AG08396 (cell line): ENCODE measurements around the gene R3HDML.
"Not testable (repeated sequence)": the region's sequence is repeated elsewhere in the genome, so short reads cannot be mapped to it uniquely, and the experiment has no call there.

Source experiments
- DNase-seq: peaks from one replicate; pipeline ENCODE4 v3.0.0; 2012; ENCODE audit warnings: low spot score, mixed read lengths

Gene R3HDML, protein sequence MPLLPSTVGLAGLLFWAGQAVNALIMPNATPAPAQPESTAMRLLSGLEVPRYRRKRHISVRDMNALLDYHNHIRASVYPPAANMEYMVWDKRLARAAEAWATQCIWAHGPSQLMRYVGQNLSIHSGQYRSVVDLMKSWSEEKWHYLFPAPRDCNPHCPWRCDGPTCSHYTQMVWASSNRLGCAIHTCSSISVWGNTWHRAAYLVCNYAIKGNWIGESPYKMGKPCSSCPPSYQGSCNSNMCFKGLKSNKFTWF

GRCh38 chr20:44336725-44337380 lies at the start of gene R3HDML:
Gene R3HDML, plus strand, starts transcription at chr20:44337043. Its CDS starts 115 bp downstream, at chr20:44337158.
- DNase-seq: no peak

GRCh38 chr20:44287272-44288097 lies 49.4 kb upstream of the R3HDML start:
- DNase-seq: no peak

DNA sequence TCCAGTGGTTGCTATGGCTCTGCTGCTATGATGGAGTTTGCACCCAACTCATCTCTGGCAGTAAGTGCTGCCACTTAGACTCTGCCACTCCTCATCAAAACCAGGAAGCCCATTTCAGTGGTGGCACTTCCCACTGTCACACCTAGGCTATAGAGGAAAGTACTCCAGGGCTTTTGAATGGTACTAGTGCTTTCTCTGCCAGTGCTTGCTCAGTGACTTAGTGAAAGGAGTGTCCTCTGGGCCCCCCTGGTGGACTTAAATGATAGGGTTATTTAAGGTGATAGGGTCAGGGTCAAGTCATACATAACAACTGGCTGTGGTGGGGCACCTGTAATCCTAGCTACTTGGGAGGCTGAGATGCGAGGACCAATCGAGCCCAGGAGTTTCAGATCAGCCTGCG lies 48.6 kb upstream of the R3HDML start:
- no peak for DNase-seq

GRCh38 chr20:44291754-44292153 lies 45.1 kb upstream of the R3HDML start:
- DNase-seq: no peak

DNA sequence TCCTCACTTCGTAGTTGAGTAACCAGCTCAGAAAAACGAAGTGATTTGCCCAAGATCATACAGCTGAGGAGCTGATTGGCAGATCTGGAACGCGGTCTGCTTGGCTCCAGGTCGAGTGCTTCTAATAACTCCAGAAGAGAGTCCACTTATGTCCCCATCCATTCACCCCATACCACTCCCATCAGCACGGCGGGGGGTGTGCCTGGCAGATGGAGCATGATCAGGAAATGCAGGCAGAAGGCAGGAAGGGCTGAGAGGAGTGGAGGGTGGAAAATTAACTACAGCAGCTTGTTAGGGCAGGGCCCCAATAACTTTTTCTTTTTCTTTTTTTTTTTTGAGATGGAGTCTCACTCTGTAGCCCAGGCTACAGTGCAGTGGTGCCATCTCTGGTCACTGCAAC lies 40.8 kb upstream of the R3HDML start:
- no peak for DNase-seq

- DNase-seq: no peak
These were observed 39.1 kb upstream of the R3HDML start for GRCh38 chr20:44297721-44298120.

DNA sequence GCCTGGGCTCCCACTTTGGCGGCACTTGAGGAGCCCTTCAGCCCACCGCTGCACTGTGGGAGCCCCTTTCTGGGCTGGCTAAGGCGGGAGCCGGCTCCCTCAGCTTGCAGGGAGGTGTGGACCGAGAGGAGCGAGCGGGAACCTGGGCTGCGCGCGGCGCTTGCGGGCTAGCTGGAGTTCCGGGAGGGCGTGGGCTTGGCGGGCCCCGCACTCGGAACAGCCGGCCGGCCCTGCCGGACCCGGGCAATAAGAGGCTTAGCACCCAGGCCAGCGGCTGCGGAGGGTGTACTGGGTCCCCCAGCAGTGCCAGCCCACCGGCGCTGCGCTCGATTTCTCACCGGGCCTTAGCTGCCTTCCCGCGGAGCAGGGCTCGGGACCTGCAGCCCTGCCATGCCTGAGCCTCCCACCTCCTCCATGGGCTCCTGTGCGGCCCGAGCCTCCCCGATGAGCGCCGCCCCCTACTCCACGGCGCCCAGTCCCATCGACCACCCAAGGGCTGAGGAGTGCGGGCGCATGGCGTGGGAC lies 37.8 kb upstream of the R3HDML start:
- not testable (repeated sequence) for DNase-seq

- DNase-seq: no peak
These were observed 35.6 kb upstream of the R3HDML start for GRCh38 chr20:44301285-44301684.

GRCh38 chr20:44302026-44302669 lies 34.7 kb upstream of the R3HDML start:
- DNase-seq: no peak

DNA sequence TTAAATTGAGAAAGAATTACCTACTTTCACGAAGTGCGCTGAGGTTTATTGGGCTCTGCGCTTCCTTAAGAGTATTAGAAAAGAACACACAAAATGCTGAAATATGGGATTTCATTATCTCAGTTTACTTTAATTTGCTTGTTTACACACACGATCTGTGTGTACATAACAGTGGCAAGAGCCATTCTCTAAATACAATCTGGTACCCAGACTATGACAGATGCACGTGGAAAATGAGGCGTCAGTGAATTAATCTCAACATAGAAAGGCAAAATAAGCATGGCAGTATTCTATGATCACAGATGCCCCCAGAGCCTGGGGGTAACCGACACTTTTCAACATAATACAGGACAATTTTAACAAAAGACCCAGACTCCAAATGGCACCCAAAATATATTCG lies 34.1 kb upstream of the R3HDML start:
- DNase-seq: no peak

- DNase-seq: no peak
These were observed 32.5 kb upstream of the R3HDML start for GRCh38 chr20:44304383-44304782.

- no peak for DNase-seq
These were observed 29.9 kb upstream of the R3HDML start for GRCh38 chr20:44306927-44307326.

GRCh38 chr20:44309763-44310663 lies 26.8 kb upstream of the R3HDML start:
- DNase-seq: peak; percentile 77

DNA sequence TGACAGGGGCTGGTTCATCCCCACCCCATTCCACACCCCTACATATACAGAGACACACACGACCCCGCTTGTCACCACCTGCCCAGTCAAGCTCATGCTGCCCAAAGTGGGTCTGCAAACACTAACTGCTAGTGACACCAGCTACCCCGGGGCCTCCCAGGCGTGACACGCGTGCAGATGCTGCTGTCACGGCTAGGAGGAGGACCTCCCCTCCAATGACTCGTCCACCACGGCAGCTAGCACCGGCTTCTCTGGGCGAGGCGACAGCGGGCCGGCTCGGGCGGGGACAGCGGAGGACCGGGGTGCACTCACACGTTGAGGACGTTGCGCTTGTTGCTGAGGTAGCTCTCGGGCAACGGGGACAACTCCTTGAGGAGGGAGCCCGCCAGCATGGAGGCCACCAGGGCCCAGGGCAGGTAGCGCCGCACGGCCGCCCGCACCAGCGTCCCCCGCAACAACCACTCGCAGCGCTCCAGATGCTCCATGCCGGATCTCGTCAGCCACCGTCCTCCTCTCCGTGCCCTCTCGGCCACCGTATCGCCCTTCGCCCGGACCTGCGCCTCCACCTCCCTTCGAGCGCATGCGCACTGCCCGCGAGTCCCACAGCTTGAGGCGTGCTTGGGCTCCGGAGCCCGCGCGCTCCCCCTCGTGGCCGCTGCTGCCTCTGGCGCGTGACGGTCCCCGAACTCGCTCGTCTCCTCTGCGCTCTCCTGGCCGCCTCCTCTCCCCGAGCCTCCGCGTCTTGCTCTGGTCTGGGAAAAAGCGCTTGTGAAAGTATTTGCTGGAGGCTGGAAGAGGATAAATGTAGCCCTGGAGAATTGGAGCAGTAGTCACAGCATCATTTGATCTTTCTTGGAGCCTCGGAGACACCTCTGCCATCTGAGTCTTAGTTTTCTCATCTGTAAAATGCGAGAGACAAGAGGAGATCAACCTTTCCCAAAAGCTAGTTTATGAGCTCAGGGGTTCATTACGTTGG lies 25.9 kb upstream of the R3HDML start, which contains the start of gene FITM2:
Gene FITM2 (minus strand): TSS at position 539 of the 976 bp plus-strand sequence. CDS start 54 bp downstream, at position 485.
- peak; percentile 100 for DNase-seq

GRCh38 chr20:44314870-44315269 lies 22.0 kb upstream of the R3HDML start:
- DNase-seq: no peak

DNA sequence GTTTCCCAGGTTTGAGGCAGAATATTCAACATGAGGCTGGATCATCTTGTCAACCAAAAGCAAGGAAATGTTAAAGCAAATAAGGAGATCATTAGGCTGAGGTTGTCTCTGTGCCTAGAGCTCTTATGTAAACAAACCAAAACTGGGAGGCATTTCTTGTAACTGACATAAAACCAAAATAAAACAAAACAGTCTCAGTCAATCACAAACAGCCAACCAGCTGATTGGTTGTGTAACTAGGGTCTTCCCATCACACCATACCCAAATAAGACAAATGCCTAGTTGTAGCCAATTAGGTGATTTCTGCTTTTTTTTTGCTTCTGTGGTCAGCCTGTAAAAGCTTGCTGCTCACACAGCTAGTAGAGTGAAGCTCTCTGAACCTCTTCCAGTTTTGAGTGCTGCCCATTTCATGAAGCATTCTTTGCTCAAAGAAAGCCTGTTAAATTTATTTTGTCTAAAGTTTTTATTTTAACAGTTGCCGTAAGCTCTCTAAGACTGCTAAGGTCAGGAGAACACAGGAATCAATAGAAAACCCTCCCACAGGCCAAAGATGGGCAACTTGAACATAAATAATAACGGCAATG lies 16.9 kb upstream of the R3HDML start:
- no peak for DNase-seq

DNA sequence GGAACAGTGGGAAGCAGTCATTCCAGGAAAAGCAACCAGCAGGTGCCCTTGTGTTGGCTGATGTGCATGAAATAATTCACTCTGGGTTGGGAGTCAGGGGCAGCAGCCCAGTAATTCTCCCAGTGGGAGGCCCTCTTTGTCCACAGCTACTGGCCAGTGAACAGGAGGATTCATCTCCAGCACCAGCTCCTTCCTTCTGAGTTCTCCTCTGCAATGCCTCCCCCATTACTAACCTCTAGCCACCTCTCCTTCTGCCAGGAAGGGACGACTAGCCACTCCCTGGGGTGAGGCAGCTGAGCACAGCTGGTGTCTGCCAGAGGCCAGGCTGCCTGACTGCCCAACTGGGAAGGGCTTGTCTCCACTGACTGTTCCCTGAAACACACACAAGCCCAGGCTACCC lies 12.5 kb upstream of the R3HDML start:
- DNase-seq: no peak

- DNase-seq: no peak
These were observed 10.3 kb upstream of the R3HDML start for GRCh38 chr20:44326391-44327159.

DNA sequence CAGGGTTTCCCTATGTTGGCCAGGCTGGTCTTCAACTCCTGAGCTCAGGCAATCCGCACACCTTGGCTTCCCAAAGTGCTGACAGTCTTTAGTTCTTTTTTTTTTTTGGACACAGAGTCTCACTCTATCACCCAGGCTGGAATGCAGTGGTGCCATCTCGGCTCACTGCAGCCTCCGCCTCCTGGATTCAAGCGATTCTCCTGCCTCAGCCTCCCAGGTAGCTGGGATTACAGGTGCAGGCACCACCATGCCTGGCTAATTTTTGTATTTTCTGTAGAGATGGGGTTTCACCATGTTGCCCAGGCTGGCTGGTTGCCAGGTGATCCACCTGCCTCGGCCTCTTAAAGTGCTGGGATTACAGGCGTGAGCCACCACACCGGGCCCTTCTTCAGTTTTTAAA lies 9.1 kb upstream of the R3HDML start:
- DNase-seq: not testable (repeated sequence)
